Neural cell (in vitro differentiated cells): ENCODE measurements around the gene SURF2.

Source experiments
- POLR2AphosphoS5 ChIP-seq: IDR thresholded peaks from 2 replicates; pipeline ENCODE4 v1.6.1; 2012
- SMC3 ChIP-seq: fragments of 450-650 bp; conservative IDR thresholded peaks from 2 replicates; pipeline ENCODE4 v1.6.1; 2014; ENCODE audit warnings: antibody characterized with exemption, mild to moderate bottlenecking, moderate library complexity; ENCODE audit not compliant: poor library complexity
- TF ChIP-seq, protein P1 (sequence below): fragments of 450-650 bp; IDR thresholded peaks from 2 replicates; pipeline ENCODE4 v1.5.1; 2014; ENCODE audit warnings: antibody characterized with exemption, mild to moderate bottlenecking, moderate library complexity; ENCODE audit not compliant: poor library complexity, severe bottlenecking

GRCh38 chr9:133344979-133345378 is 11.4 kb upstream of the SURF2 start:
- no peak for TF ChIP-seq POLR2AphosphoS5
- TF ChIP-seq, protein P1, sequence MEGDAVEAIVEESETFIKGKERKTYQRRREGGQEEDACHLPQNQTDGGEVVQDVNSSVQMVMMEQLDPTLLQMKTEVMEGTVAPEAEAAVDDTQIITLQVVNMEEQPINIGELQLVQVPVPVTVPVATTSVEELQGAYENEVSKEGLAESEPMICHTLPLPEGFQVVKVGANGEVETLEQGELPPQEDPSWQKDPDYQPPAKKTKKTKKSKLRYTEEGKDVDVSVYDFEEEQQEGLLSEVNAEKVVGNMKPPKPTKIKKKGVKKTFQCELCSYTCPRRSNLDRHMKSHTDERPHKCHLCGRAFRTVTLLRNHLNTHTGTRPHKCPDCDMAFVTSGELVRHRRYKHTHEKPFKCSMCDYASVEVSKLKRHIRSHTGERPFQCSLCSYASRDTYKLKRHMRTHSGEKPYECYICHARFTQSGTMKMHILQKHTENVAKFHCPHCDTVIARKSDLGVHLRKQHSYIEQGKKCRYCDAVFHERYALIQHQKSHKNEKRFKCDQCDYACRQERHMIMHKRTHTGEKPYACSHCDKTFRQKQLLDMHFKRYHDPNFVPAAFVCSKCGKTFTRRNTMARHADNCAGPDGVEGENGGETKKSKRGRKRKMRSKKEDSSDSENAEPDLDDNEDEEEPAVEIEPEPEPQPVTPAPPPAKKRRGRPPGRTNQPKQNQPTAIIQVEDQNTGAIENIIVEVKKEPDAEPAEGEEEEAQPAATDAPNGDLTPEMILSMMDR: no peak
- no peak for TF ChIP-seq SMC3
